ENCODE results near the gene TSEN15. TPM values are rescaled to one million over a fixed set of nuclear protein-coding genes. Genes with fewer than 3 reads are reported as not detected.

The TSEN15 gene
- total and polyA plus RNA-seq, 2 of the 13 experiments (the other 11 are each of a cell fraction or from before 2014, with no cell fraction given): 25.6 to 35.8 TPM

GRCh38 chr1:184035719-184036516, 15.6 kb upstream of the TSEN15 start (continued):
- TF ChIP-seq ARID5B (CRISPR knock-in tag; IDR thresholded peaks at IDR 0.05): no peak
- TF ChIP-seq SP1 (IDR thresholded peaks at IDR 0.05): no peak
- no peak for TF ChIP-seq SP1 (CRISPR knock-in tag; IDR thresholded peaks at IDR 0.05)
- no peak; the same call in 1 of the 2 replicates for TF ChIP-seq HIC2 (CRISPR knock-in tag; IDR thresholded peaks at IDR 0.05; ENCODE audit: low read depth)
- TF ChIP-seq ZNF704 (CRISPR knock-in tag; IDR thresholded peaks at IDR 0.05; ENCODE audit: borderline replicate concordance): 0 out of 2 replicates have a peak, but pooled peaks have one; percentile 41
- no peak for TF ChIP-seq ZNF720 (CRISPR knock-in tag; IDR thresholded peaks at IDR 0.05)
- peak; percentile 75; the same call in 1 of the 2 replicates for TF ChIP-seq ZNF788 (CRISPR knock-in tag; IDR thresholded peaks at IDR 0.05; ENCODE audit: borderline replicate concordance)
- TF ChIP-seq SMAD9 (CRISPR knock-in tag; IDR thresholded peaks at IDR 0.05): no peak
- no peak for TF ChIP-seq SIX1 (CRISPR knock-in tag; IDR thresholded peaks at IDR 0.05; ENCODE audit: borderline replicate concordance)
- TF ChIP-seq SMARCE1 (IDR thresholded peaks at IDR 0.05; ENCODE audit: borderline replicate concordance): no peak
- TF ChIP-seq ZNF260 (CRISPR knock-in tag; IDR thresholded peaks at IDR 0.05; ENCODE audit: borderline replicate concordance, low read depth): no peak
- 0 out of 2 replicates have a peak, but pooled peaks have one; percentile 15 for TF ChIP-seq RNF219 (CRISPR knock-in tag; IDR thresholded peaks at IDR 0.05)
- TF ChIP-seq ZNF747 (CRISPR knock-in tag; IDR thresholded peaks at IDR 0.05; ENCODE audit: borderline replicate concordance): peak; percentile 55; the same call in 1 of the 2 replicates
- TF ChIP-seq FOXC1 (CRISPR knock-in tag; IDR thresholded peaks at IDR 0.05; ENCODE audit: borderline replicate concordance): no peak
- no peak for TF ChIP-seq ZNF331 (CRISPR knock-in tag; IDR thresholded peaks at IDR 0.05)
- peak; percentile 56; the same call in 1 of the 2 replicates for TF ChIP-seq BORCS8-MEF2B (CRISPR knock-in tag; IDR thresholded peaks at IDR 0.05)
- no peak for TF ChIP-seq ZNF263 (CRISPR knock-in tag; IDR thresholded peaks at IDR 0.05)
- TF ChIP-seq SSRP1 (CRISPR knock-in tag; IDR thresholded peaks at IDR 0.05): no peak
- TF ChIP-seq TCF7L2 (IDR thresholded peaks at IDR 0.05; ENCODE audit: low read depth, low read length): no peak
- no peak for TF ChIP-seq HOXD1 (CRISPR knock-in tag; IDR thresholded peaks at IDR 0.05)

Data from HepG2 (cell line).